Stomach smooth muscle (tissue), 2 donors: Measurements from ENCODE around the gene GEMIN5.
"Not testable (repeated sequence)": the region's sequence is repeated elsewhere in the genome, so short reads cannot be mapped to it uniquely, and the experiment has no call there.

Experiments
- H3K27ac ChIP-seq: one replicate; pipeline ENCODE4 v1.7.0; 2013; ENCODE audit warnings: mild to moderate bottlenecking, low read length, inconsistent platforms
- H3K27me3 ChIP-seq, 2 donors: one replicate each; pipeline ENCODE4 v1.7.0; 2013; ENCODE audit warnings: low read length in 2 of 2; ENCODE audit not compliant: insufficient read depth in 2 of 2, control insufficient read depth in 1 of 2
- H3K36me3 ChIP-seq, 2 donors: one replicate each; pipeline ENCODE4 v1.7.0; 2013; ENCODE audit warnings: low read length in 2 of 2; ENCODE audit not compliant: control insufficient read depth in 2 of 2, insufficient read depth in 2 of 2
- H3K4me1 ChIP-seq: one replicate; pipeline ENCODE4 v1.7.0; 2013; ENCODE audit warnings: low read length; ENCODE audit not compliant: control insufficient read depth, insufficient read depth
- H3K4me3 ChIP-seq, 2 donors: one replicate each; pipeline ENCODE4 v1.7.0; 2013; ENCODE audit warnings: low read length in 2 of 2
- H3K9ac ChIP-seq, 2 donors: one replicate each; pipeline ENCODE4 v1.7.0; 2013; ENCODE audit warnings: low read length in 2 of 2, mild to moderate bottlenecking in 1 of 2
- H3K9me3 ChIP-seq, 2 donors: one replicate each; pipeline ENCODE4 v1.7.0; 2013; ENCODE audit warnings: low read length in 2 of 2; ENCODE audit not compliant: control insufficient read depth in 2 of 2
- donor health status: healthy.
- donor health status: Pancreatic carcinoma.

Gene GEMIN5

GRCh38 chr5:154905601-154906000 lies 32.4 kb downstream of the GEMIN5 start:
- H3K4me1 ChIP-seq, H3K27me3 ChIP-seq, H3K9ac ChIP-seq, H3K9me3 ChIP-seq, H3K4me3 ChIP-seq, H3K27ac ChIP-seq: not testable (repeated sequence)
- peaks cover 48 to 56% of the 10 kb centered on the region in 2 donors for H3K36me3 ChIP-seq

DNA sequence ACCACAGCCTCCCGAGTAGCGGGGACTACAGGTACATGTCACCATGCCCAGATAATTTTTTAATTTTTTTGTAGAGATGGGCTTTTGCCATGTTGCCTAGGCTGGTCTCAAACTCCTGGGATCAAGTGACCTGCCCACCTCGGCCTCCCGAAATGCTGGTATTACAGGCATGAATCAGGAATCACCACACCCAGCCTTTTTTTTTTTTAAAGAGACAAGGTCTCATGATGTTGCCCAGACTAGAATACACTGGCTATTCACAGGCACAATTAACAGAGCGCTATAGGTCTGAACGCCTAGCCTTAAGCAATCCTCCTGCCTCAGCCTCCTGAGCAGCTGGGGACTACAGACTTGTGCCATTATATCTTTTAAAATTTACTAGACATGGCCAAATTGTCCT lies 36.1 kb downstream of the GEMIN5 start:
- peaks cover 49 to 56% of the 10 kb centered on the region in 2 donors for H3K36me3 ChIP-seq
- H3K4me1 ChIP-seq: no peaks in the 10 kb centered on the region
- no peak overlapping the region for H3K9ac ChIP-seq
- no peaks in the 10 kb centered on the region for H3K27me3 ChIP-seq
- H3K4me3 ChIP-seq: no peak overlapping the region
- H3K9me3 ChIP-seq: no peaks in the 10 kb centered on the region
- no peak overlapping the region for H3K27ac ChIP-seq

GRCh38 chr5:154901276-154901675 lies 36.7 kb downstream of the GEMIN5 start:
- no peaks in the 10 kb centered on the region for H3K4me1 ChIP-seq
- no peaks in the 10 kb centered on the region for H3K9me3 ChIP-seq
- no peak overlapping the region for H3K4me3 ChIP-seq
- H3K27ac ChIP-seq: no peak overlapping the region
- H3K36me3 ChIP-seq: peaks cover 48 to 53% of the 10 kb centered on the region in 2 donors
- H3K9ac ChIP-seq: no peak overlapping the region
- no peaks in the 10 kb centered on the region for H3K27me3 ChIP-seq

GRCh38 chr5:154900066-154900465 lies 37.9 kb downstream of the GEMIN5 start:
- Histone ChIP-seq H3K36me3 (peaks cover 50 to 55% of the 10 kb centered on the region in 2 donors), H3K4me1 (no peaks in the 10 kb centered on the region), H3K4me3 (no peak overlapping the region), H3K9me3 (no peaks in the 10 kb centered on the region), H3K27ac (no peak overlapping the region), H3K9ac (no peak overlapping the region), H3K27me3 (no peaks in the 10 kb centered on the region)

DNA sequence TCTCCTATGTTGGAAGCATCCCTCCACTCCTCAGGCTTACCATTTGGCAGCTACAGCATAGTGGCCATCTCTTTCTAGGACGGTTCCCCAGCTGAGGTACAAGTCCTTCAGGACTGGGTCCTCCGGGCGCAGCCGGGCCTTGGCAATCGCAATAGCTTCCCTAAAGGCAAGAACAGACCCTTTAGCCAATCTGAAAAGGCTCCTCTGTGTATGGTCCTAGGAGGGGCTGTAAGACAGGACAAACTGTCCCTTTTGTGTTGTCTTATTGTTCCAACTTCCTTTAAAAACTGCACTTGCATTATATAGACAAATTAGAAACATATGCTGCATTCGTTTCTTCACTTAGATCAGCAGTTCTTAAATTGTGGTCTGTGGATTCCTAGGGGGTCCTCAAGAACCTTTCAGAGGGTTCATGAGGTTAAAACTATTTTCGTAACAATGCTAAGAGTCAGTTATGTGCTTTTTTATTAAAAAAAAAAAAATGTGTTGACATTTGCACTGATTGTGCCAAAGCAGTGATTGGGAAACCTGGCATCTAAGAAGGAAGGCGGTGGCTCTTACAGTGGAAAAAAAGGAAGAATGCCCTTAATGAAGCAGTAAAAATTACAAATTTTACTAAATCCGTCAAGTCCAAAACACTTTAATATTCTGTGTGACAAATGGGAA lies 38.7 kb downstream of the GEMIN5 start:
- Histone ChIP-seq H3K4me3 (no peak overlapping the region), H3K27me3 (no peaks in the 10 kb centered on the region), H3K4me1 (no peaks in the 10 kb centered on the region), H3K9me3 (no peaks in the 10 kb centered on the region), H3K9ac (no peak overlapping the region), H3K27ac (no peak overlapping the region), H3K36me3 (peaks cover 48 to 52% of the 10 kb centered on the region in 2 donors)

- H3K27ac ChIP-seq: no peak overlapping the region
- H3K4me3 ChIP-seq: no peak overlapping the region
- H3K36me3 ChIP-seq: peaks cover 47 to 59% of the 10 kb centered on the region in 2 donors
- H3K9me3 ChIP-seq: no peaks in the 10 kb centered on the region
- no peak overlapping the region for H3K9ac ChIP-seq
- H3K27me3 ChIP-seq: no peaks in the 10 kb centered on the region
- no peaks in the 10 kb centered on the region for H3K4me1 ChIP-seq
These were observed 39.8 kb downstream of the GEMIN5 start for GRCh38 chr5:154898210-154898609.

- H3K4me1 ChIP-seq: no peaks in the 10 kb centered on the region
- H3K27me3 ChIP-seq: no peaks in the 10 kb centered on the region
- H3K36me3 ChIP-seq: peaks cover 49 to 58% of the 10 kb centered on the region in 2 donors
- H3K9me3 ChIP-seq: no peaks in the 10 kb centered on the region
- H3K27ac ChIP-seq: no peak overlapping the region
- no peak overlapping the region for H3K4me3 ChIP-seq
- H3K9ac ChIP-seq: no peak overlapping the region
These were observed 41.3 kb downstream of the GEMIN5 start for GRCh38 chr5:154896562-154897165.

DNA sequence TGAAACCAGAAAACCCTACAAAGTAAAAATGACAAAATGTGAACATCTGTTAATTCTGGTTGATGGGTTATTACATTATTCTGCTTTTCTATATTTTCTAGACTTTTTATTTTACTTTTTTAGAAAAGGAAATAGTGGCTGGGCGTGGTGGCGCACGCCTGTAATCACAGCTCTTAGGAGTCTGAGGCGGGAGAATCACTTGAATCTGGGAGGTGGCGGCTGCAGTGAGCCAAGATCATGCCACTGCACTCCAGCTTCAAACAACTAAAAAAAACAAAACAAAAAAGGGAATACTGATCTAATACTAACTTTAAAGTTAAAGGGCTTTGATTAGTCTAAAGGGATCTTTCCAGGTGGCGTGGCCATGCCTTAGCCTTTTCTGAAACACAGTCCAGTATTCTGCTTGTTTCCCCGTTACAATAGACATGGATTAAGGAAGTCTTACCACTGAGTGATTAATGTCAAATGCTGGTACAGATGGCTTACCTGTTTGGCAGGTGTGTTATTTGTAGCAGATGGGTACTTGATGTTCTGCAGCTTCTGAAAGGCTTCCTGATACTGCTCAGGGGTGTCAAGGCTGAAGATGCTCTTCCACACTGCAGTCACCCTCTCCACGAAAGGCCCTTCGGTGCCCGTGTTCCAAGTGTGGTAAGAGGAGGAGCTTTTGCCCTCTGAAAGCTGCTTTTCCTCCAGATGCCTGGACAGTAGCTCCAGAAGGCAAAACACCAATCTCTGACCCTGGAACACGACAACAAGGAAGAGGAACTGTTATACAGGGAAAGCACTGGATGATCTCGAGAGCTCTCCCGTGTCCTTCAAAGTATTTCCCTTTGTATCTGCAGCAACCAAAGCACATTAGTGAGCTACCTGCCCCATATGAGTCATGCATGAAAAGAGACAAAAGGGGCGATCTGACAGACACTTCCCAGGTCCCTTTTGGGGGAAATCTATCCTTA lies 42.1 kb downstream of the GEMIN5 start:
- Histone ChIP-seq H3K9ac (no peak overlapping the region), H3K4me3 (no peak overlapping the region), H3K36me3 (peaks cover 50 to 58% of the 10 kb centered on the region in 2 donors), H3K9me3 (no peaks in the 10 kb centered on the region), H3K27ac (no peak overlapping the region), H3K27me3 (no peaks in the 10 kb centered on the region), H3K4me1 (no peaks in the 10 kb centered on the region)

- H3K36me3 ChIP-seq: peaks cover 46 to 65% of the 10 kb centered on the region in 2 donors
- H3K4me3 ChIP-seq: no peak overlapping the region
- no peak overlapping the region for H3K9ac ChIP-seq
- H3K27ac ChIP-seq: no peak overlapping the region
- H3K4me1 ChIP-seq: no peaks in the 10 kb centered on the region
- no peaks in the 10 kb centered on the region for H3K27me3 ChIP-seq
- H3K9me3 ChIP-seq: no peaks in the 10 kb centered on the region
These were observed 44.6 kb downstream of the GEMIN5 start for GRCh38 chr5:154893381-154893780.

- no peaks in the 10 kb centered on the region for H3K27me3 ChIP-seq
- no peaks in the 10 kb centered on the region for H3K4me1 ChIP-seq
- no peak overlapping the region for H3K9ac ChIP-seq
- H3K27ac ChIP-seq: no peak overlapping the region
- no peak overlapping the region for H3K4me3 ChIP-seq
- H3K9me3 ChIP-seq: no peaks in the 10 kb centered on the region
- peaks cover 49 to 64% of the 10 kb centered on the region in 2 donors for H3K36me3 ChIP-seq
These were observed 45.6 kb downstream of the GEMIN5 start for GRCh38 chr5:154892369-154892771.
